Measurements from ENCODE around the gene ST6GAL1. TPM values are rescaled to one million over a fixed set of nuclear protein-coding genes. Genes with fewer than 3 reads are reported as not detected.

The ST6GAL1 gene
- total and polyA plus RNA-seq, 2 of the 8 experiments (the other 6 are each of a cell fraction or from before 2014, with no cell fraction given) = 62.8 to 80.9 TPM

DNA sequence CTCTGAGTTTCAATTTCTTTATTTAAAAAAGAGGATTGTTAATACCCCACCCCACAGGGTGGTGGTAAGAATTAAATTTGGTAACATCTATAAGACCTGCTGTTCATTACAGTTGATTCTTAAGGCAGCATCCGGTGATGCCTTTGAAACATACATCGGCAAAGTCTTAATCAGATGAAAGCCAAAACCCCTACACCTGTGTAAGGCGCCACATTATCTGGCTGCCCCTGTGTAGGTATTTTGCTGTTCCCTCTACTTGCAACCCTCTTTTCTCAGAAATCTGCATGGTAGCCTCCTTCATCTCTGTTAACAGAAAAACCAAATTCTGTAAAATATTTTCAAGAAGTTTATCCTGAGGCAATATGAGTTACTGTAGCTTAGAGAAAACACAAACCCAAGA lies 90.0 kb downstream of the ST6GAL1 start:
- ChIA-PET POLR2A (ENCODE audit: partially characterized antibody) (interaction anchor here (1.4 kb wide), 1 partner anchor 89 kb away, joined by 4 read pairs; no protein-coding TSS in a partner anchor), CTCF (ENCODE audit: partially characterized antibody) (interaction anchor here (2.8 kb wide), 1 partner anchor 172 kb away, joined by 10 read pairs; no protein-coding TSS in a partner anchor)
- Histone ChIP-seq H3K4me1 (replicated peaks in 1 of 4; ENCODE audit: control insufficient read depth in 3 of 4, insufficient read depth in 4 of 4, low read length in 3 of 4) (peaks cover 0 to 2% (median under 1%) of the 10 kb centered on the region in 4 experiments; a peak in 2 of 7 replicates), H3K23ac (ENCODE audit: insufficient read length) (no peak overlapping the region), H3K36me3 (ENCODE audit: control insufficient read depth in 2 of 4, insufficient read depth in 4 of 4, low read length in 3 of 4) (peaks cover 0 to 4% (median 0%) of the 10 kb centered on the region in 4 experiments; a peak in 2 of 8 replicates), H3K4me2 (ENCODE audit: insufficient read depth in 1 of 2, low read depth in 2 of 2, low read length in 2 of 2) (no peak overlapping the region), H2BK15ac (ENCODE audit: low read length) (no peak overlapping the region), H2BK5ac (ENCODE audit: low read depth, low read length) (no peak overlapping the region), H3K23me2 (ENCODE audit: low read depth, low read length) (peaks cover 2% of the 10 kb centered on the region; the same call in 1 of the 2 replicates), H3K4me3 (ENCODE audit: extremely low read depth in 1 of 4, insufficient read depth in 2 of 4, low read depth in 3 of 4, low read length in 4 of 4) (no peak overlapping the region), H3K79me1 (ENCODE audit: low read depth, low read length) (peaks cover 6% of the 10 kb centered on the region), H2BK12ac (ENCODE audit: low read depth, low read length) (no peak overlapping the region), H3K4ac (replicated peaks; ENCODE audit: insufficient read length, low read depth, low read length) (no peak overlapping the region), H2AFZ (ENCODE audit: low read length) (no peak overlapping the region), H2BK20ac (ENCODE audit: low read length) (no peak overlapping the region), H3K14ac (ENCODE audit: insufficient read length) (no peak overlapping the region), H3K27me3 (replicated peaks in 1 of 4; ENCODE audit: control insufficient read depth in 3 of 4, extremely low read depth in 1 of 4, insufficient read depth in 3 of 4, low read length in 3 of 4) (no peaks in the 10 kb centered on the region), H4K20me1 (replicated peaks in 1 of 2; ENCODE audit: control insufficient read depth in 1 of 2, insufficient read depth in 2 of 2, low read length in 2 of 2) (peaks cover 2 to 3% of the 10 kb centered on the region in 2 experiments), H3K27ac (ENCODE audit: low read depth, low read length) (no peak overlapping the region), H3K56ac (replicated peaks; ENCODE audit: insufficient read length, low read depth, low read length) (no peak overlapping the region), H3K18ac (ENCODE audit: extremely low read depth, low read length) (no peak overlapping the region), H2BK120ac (replicated peaks; ENCODE audit: low read depth, low read length) (no peak overlapping the region), H4K5ac (ENCODE audit: insufficient read length, low read depth, low read length) (no peak overlapping the region), H4K8ac (ENCODE audit: extremely low read depth, insufficient read depth, low read length) (no peak overlapping the region), H3K79me2 (ENCODE audit: control insufficient read depth in 1 of 2, insufficient read depth in 2 of 2, low read length in 2 of 2) (peaks cover 0 to 30% of the 10 kb centered on the region in 2 experiments; a peak in 1 of 4 replicates), H3K9ac (replicated peaks in 1 of 4; ENCODE audit: extremely low read depth in 1 of 4, low read depth in 3 of 4, low read length in 3 of 4) (no peak overlapping the region), H4K91ac (replicated peaks; ENCODE audit: insufficient read length, low read length) (no peak overlapping the region), H2AK5ac (ENCODE audit: low read depth, low read length) (no peak overlapping the region), H3K9me3 (ENCODE audit: insufficient read depth in 2 of 2, low read depth in 1 of 2, low read length in 1 of 2) (no peaks in the 10 kb centered on the region)
- FAIRE-seq (no peak), DNase-seq (ENCODE audit: low read depth in 1 of 2, low spot score in 2 of 2) (peak in 1 of 2 experiments; percentile 4)
- 98% methylated on average over 3 of the region's 3 CpGs; no CpG with 5 or more reads in 1 of the 2 experiments for WGBS, 2 experiments (ENCODE audit: extremely low coverage in 1 of 2, insufficient coverage in 1 of 2, insufficient read length in 1 of 2, insufficient replicate concordance in 2 of 2, low coverage in 1 of 2, low lambda C conversion rate in 2 of 2, missing lambda C conversion rate in 1 of 2)
- TF ChIP-seq JUND (IDR thresholded peaks at IDR 0.05; ENCODE audit: low read length) = no peak
- TF ChIP-seq CHD1 (IDR thresholded peaks at IDR 0.05; ENCODE audit: low read depth, low read length) = no peak
- TF ChIP-seq HDAC2 (IDR thresholded peaks at IDR 0.05; ENCODE audit: borderline replicate concordance in 1 of 2, low read depth in 2 of 2, low read length in 2 of 2) = no peak
- TF ChIP-seq GABPA (IDR thresholded peaks at IDR 0.05; ENCODE audit: borderline replicate concordance, insufficient read depth, low read length) = no peak
- TF ChIP-seq TAF7 (optimal IDR thresholded peaks at IDR 0.05; ENCODE audit: borderline replicate concordance, low read depth, low read length) = no peak
- no peak for TF ChIP-seq BCL11A (IDR thresholded peaks at IDR 0.05; ENCODE audit: low read depth in 2 of 2, low read length in 2 of 2)

Data from H1 (cell line).